IMR-90 (cell line): ENCODE measurements around the gene TNFSF9. TPM values are rescaled to one million over a fixed set of nuclear protein-coding genes. Genes with fewer than 3 reads are reported as not detected.

Source experiments
- ATAC-seq: fragments of 200-7000 bp; cut with Tn5 transposase; 2 replicates; pipeline ENCODE4 v1.9.1; 2020; ENCODE audit warnings: low read depth, mild to moderate bottlenecking, moderate library complexity
- BruUV-seq: library from RNA; stranded (reverse); fragments of 400-500 nt; replicated peaks from 2 replicates; lab custom pipeline; 2021; lab: Mats Ljungman, UMichigan
- CTCF ChIA-PET: fragments of 300-600 bp; formaldehyde crosslinking; extraction: SDS; loops from one replicate; lab custom pipeline; 2021; ENCODE audit warnings: antibody characterized with exemption; lab: Yijun Ruan, JAX
- POLR2A ChIA-PET: fragments of 300-600 bp; sonication (Branson Sonifier 250); formaldehyde crosslinking; loops from one replicate; lab custom pipeline; 2022; ENCODE audit warnings: antibody characterized with exemption; ENCODE audit not compliant: unreplicated experiment; lab: Charles Lee
- DNase-seq: peaks from one replicate; pipeline ENCODE4 v3.0.0; 2013
- H2AFZ ChIP-seq: replicated peaks from 2 replicates; pipeline ENCODE3; 2013; ENCODE audit warnings: low read length, mild to moderate bottlenecking; ENCODE audit not compliant: poor library complexity
- H2AK5ac ChIP-seq: 2 replicates; pipeline ENCODE4 v1.6.1; 2013; ENCODE audit warnings: low read depth, low read length, inconsistent platforms
- H2AK9ac ChIP-seq: replicated peaks from 2 replicates; pipeline ENCODE3; 2013; ENCODE audit warnings: mild to moderate bottlenecking, low read depth, low read length, moderate library complexity; ENCODE audit not compliant: poor library complexity
- H2BK120ac ChIP-seq: 2 replicates; pipeline ENCODE4 v1.6.1; 2013; ENCODE audit warnings: low read depth, low read length, inconsistent platforms
- H2BK15ac ChIP-seq: 3 replicates; pipeline ENCODE4 v1.6.1; 2013; ENCODE audit warnings: low read depth, low read length, inconsistent platforms
- H2BK20ac ChIP-seq: 2 replicates; pipeline ENCODE4 v1.6.1; 2013; ENCODE audit warnings: low read depth, mild to moderate bottlenecking, inconsistent platforms, low read length, moderate library complexity
- H2BK5ac ChIP-seq: 2 replicates; pipeline ENCODE4 v1.6.1; 2013; ENCODE audit warnings: mild to moderate bottlenecking, low read depth, low read length, inconsistent platforms; ENCODE audit not compliant: poor library complexity, severe bottlenecking
- H3K14ac ChIP-seq: replicated peaks from 2 replicates; pipeline ENCODE4 v1.6.1; 2013; ENCODE audit warnings: low read depth, low read length, inconsistent platforms
- H3K18ac ChIP-seq: 2 replicates; pipeline ENCODE4 v1.6.1; 2013; ENCODE audit warnings: low read depth, low read length, control low read depth
- H3K23ac ChIP-seq: 2 replicates; pipeline ENCODE4 v1.6.1; 2013; ENCODE audit warnings: low read depth, low read length, inconsistent platforms
- H3K27ac ChIP-seq: 2 replicates; pipeline ENCODE4 v1.5.1; 2013; ENCODE audit warnings: mild to moderate bottlenecking, control low read depth, low read length; ENCODE audit not compliant: insufficient read depth
- H3K27me3 ChIP-seq: 2 replicates; pipeline ENCODE4 v1.6.1; 2013; ENCODE audit warnings: low read length; ENCODE audit not compliant: control insufficient read depth, insufficient read depth
- H3K36me3 ChIP-seq: 2 replicates; pipeline ENCODE4 v1.6.1; 2013; ENCODE audit warnings: low read length, mixed read lengths; ENCODE audit not compliant: control insufficient read depth, insufficient read depth
- H3K4ac ChIP-seq: 2 replicates; pipeline ENCODE4 v1.6.1; 2013; ENCODE audit warnings: low read depth, low read length, inconsistent platforms
- H3K4me1 ChIP-seq: 2 replicates; pipeline ENCODE4 v1.6.1; 2013; ENCODE audit warnings: low read length, mixed read lengths; ENCODE audit not compliant: control insufficient read depth, insufficient read depth
- H3K4me2 ChIP-seq: 2 replicates; pipeline ENCODE4 v1.6.1; 2013; ENCODE audit warnings: low read depth, mild to moderate bottlenecking, control low read depth, low read length, moderate library complexity
- H3K4me3 ChIP-seq: 2 replicates; pipeline ENCODE4 v1.5.1; 2013; ENCODE audit warnings: low read depth, mild to moderate bottlenecking, control low read depth, low read length, moderate library complexity; ENCODE audit not compliant: insufficient read depth
- H3K56ac ChIP-seq: 2 replicates; pipeline ENCODE4 v1.6.1; 2013; ENCODE audit warnings: low read length, inconsistent platforms; ENCODE audit not compliant: insufficient read depth; ENCODE audit errors: extremely low read depth
- H3K79me1 ChIP-seq, 2 experiments: 2 replicates each; pipeline ENCODE4 v1.6.1; 2013; ENCODE audit warnings: low read length in 2 of 2, inconsistent platforms in 1 of 2, low read depth in 1 of 2
- H3K9ac ChIP-seq: 2 replicates; pipeline ENCODE4 v1.6.1; 2013; ENCODE audit warnings: low read depth, low read length, control low read depth
- H3K9me1 ChIP-seq: 2 replicates; pipeline ENCODE4 v1.6.1; 2013; ENCODE audit warnings: low read length, inconsistent platforms; ENCODE audit not compliant: insufficient read depth
- H3K9me3 ChIP-seq: 2 replicates; pipeline ENCODE4 v1.6.1; 2013; ENCODE audit warnings: low read length; ENCODE audit not compliant: control insufficient read depth, insufficient read depth
- H4K20me1 ChIP-seq: 2 replicates; pipeline ENCODE4 v1.6.1; 2013; ENCODE audit warnings: low read length, inconsistent platforms; ENCODE audit not compliant: insufficient read depth
- H4K5ac ChIP-seq: 2 replicates; pipeline ENCODE4 v1.6.1; 2013; ENCODE audit warnings: mild to moderate bottlenecking, low read depth, low read length, control low read depth
- H4K8ac ChIP-seq, 2 experiments: 2 replicates each; pipeline ENCODE4 v1.6.1; 2013; ENCODE audit warnings: low read depth in 2 of 2, low read length in 2 of 2, control low read depth in 1 of 2, inconsistent platforms in 1 of 2
- H4K91ac ChIP-seq: 2 replicates; pipeline ENCODE4 v1.6.1; 2013; ENCODE audit warnings: low read depth, low read length, inconsistent platforms; ENCODE audit not compliant: insufficient read depth
- BHLHE40 ChIP-seq: fragments of 150-350 bp; IDR thresholded peaks from 2 replicates; pipeline ENCODE4 v1.6.1; 2016; ENCODE audit warnings: mild to moderate bottlenecking, low read depth, low read length
- CEBPB ChIP-seq: IDR thresholded peaks from 2 replicates; pipeline ENCODE4 v1.6.1; 2012; ENCODE audit warnings: low read depth, low read length, improper control_type of control experiment
- CHD1 ChIP-seq: IDR thresholded peaks from 2 replicates; pipeline ENCODE4 v1.6.1; 2012; ENCODE audit warnings: low read depth, low read length, improper control_type of control experiment
- MAFK ChIP-seq: IDR thresholded peaks from 2 replicates; pipeline ENCODE4 v1.6.1; 2012; ENCODE audit warnings: low read depth, low read length, improper control_type of control experiment
- MXI1 ChIP-seq: IDR thresholded peaks from 2 replicates; pipeline ENCODE4 v1.6.1; 2012; ENCODE audit warnings: low read depth, mild to moderate bottlenecking, low read length, moderate library complexity, borderline replicate concordance
- NFE2L2 ChIP-seq: fragments of 150-350 bp; IDR thresholded peaks from 2 replicates; pipeline ENCODE4 v1.6.1; 2016; ENCODE audit warnings: low read depth, mild to moderate bottlenecking, low read length
- POLR2A ChIP-seq: IDR thresholded peaks from 2 replicates; pipeline ENCODE4 v1.6.1; 2012; ENCODE audit warnings: mild to moderate bottlenecking, low read depth, low read length
- SMC3 ChIP-seq: fragments of 150-350 bp; IDR thresholded peaks from 2 replicates; pipeline ENCODE4 v1.6.1; 2016; ENCODE audit warnings: low read depth, mild to moderate bottlenecking, antibody characterized with exemption, low read length, moderate library complexity
- whole genome bisulfite sequencing, 2 experiments: methylation state at CpG; one replicate each; pipeline versions ENCODE4 v1.1.5 to v1.1.7; 2013; ENCODE audit warnings: missing lambda C conversion rate in 2 of 2; ENCODE audit not compliant: insufficient read length in 1 of 2; ENCODE audit errors: extremely low coverage in 2 of 2; 5-methylcytosine and 5-hydroxymethylcytosine counted together
- dilution Hi-C: fragments of 300-500 bp; cut with HindIII; formaldehyde crosslinking; loops from one replicate; pipeline ENCODE4 v1.14.3; 2018; ENCODE audit warnings: low sequenced_read_pairs; ENCODE audit not compliant: unreplicated experiment
- in situ Hi-C: fragments of 300-500 bp; cut with MboI; formaldehyde crosslinking; loops from 3 replicates; pipeline ENCODE4 v1.14.3; 2019; ENCODE audit warnings: low sequenced_read_pairs, inconsistent platforms, mixed read lengths
- intact Hi-C: fragments of 100-400 bp; cut with micrococcal nuclease; formaldehyde crosslinking; loops from 2 replicates; pipeline ENCODE4 v1.10.0; 2022
- polyA plus RNA-seq, 3 experiments: library from polyadenylated mRNA; depleted of rRNA; stranded (reverse); fragments of >200 nt; gene quantifications; 2 replicates each; pipeline ENCODE4 v1.2.3, GENCODE V29; 2012; ENCODE audit warnings: low replicate concordance in 1 of 3
- total RNA-seq: library from RNA; depleted of rRNA; stranded (reverse); fragments of >200 nt; gene quantifications from 2 replicates; pipeline ENCODE4 v1.2.3, GENCODE V29; 2012
- TF ChIP-seq, protein P1 (sequence below): fragments of 150-350 bp; IDR thresholded peaks from 2 replicates; pipeline ENCODE4 v1.6.1; 2016; ENCODE audit warnings: low read depth, mild to moderate bottlenecking, low read length, moderate library complexity, borderline replicate concordance
- TF ChIP-seq, protein P2 (sequence below): conservative IDR thresholded peaks from 2 replicates; pipeline ENCODE4 v1.5.1; 2012; ENCODE audit warnings: mild to moderate bottlenecking, low read depth, low read length, improper control_type of control experiment
- TF ChIP-seq, protein P3 (sequence below): fragments of 150-350 bp; IDR thresholded peaks from 2 replicates; pipeline ENCODE4 v1.6.1; 2017; ENCODE audit warnings: mild to moderate bottlenecking, antibody characterized with exemption, low read length, low read depth

The TNFSF9 gene
- total and polyA plus RNA-seq, 2 of the 4 experiments (the other 2 are of a cell fraction), result 0.10 TPM; not detected in 1

DNA sequence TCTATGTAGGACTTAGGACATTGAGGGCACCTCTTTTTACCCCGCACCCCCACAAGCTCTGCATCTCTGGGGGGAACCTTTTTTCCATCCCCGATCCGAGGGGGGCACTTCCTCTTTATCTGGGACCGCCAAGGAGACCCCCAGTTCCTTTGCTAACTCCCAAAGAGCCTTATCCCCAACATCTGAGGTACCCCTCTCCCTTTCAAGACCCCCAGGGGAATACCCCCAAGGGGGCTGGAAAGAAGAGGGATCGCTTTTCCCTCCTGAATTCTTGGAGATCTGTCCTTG, 1.1 kb downstream of the TNFSF9 start:
- TF ChIP-seq MAFK (no peak), NFE2L2 (no peak), CEBPB (no peak), BHLHE40 (no peak), MXI1 (no peak), CHD1 (no peak), SMC3 (no peak), POLR2A (no peak)
- TF ChIP-seq, protein P1, sequence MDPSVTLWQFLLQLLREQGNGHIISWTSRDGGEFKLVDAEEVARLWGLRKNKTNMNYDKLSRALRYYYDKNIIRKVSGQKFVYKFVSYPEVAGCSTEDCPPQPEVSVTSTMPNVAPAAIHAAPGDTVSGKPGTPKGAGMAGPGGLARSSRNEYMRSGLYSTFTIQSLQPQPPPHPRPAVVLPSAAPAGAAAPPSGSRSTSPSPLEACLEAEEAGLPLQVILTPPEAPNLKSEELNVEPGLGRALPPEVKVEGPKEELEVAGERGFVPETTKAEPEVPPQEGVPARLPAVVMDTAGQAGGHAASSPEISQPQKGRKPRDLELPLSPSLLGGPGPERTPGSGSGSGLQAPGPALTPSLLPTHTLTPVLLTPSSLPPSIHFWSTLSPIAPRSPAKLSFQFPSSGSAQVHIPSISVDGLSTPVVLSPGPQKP, result no peak
- TF ChIP-seq, protein P2, sequence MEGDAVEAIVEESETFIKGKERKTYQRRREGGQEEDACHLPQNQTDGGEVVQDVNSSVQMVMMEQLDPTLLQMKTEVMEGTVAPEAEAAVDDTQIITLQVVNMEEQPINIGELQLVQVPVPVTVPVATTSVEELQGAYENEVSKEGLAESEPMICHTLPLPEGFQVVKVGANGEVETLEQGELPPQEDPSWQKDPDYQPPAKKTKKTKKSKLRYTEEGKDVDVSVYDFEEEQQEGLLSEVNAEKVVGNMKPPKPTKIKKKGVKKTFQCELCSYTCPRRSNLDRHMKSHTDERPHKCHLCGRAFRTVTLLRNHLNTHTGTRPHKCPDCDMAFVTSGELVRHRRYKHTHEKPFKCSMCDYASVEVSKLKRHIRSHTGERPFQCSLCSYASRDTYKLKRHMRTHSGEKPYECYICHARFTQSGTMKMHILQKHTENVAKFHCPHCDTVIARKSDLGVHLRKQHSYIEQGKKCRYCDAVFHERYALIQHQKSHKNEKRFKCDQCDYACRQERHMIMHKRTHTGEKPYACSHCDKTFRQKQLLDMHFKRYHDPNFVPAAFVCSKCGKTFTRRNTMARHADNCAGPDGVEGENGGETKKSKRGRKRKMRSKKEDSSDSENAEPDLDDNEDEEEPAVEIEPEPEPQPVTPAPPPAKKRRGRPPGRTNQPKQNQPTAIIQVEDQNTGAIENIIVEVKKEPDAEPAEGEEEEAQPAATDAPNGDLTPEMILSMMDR, result no peak
- TF ChIP-seq, protein P3, sequence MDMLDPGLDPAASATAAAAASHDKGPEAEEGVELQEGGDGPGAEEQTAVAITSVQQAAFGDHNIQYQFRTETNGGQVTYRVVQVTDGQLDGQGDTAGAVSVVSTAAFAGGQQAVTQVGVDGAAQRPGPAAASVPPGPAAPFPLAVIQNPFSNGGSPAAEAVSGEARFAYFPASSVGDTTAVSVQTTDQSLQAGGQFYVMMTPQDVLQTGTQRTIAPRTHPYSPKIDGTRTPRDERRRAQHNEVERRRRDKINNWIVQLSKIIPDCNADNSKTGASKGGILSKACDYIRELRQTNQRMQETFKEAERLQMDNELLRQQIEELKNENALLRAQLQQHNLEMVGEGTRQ, result no peak
- H3K27me3 ChIP-seq, result peaks cover 15% of the 10 kb centered on the region; the same call in 1 of the 2 replicates
- H3K27ac ChIP-seq, result no peak overlapping the region
- H4K20me1 ChIP-seq, result no peaks in the 10 kb centered on the region
- no peak overlapping the region for H4K8ac ChIP-seq
- no peaks in the 10 kb centered on the region for H3K79me1 ChIP-seq
- no TSS peak for BruUV-seq
- ATAC-seq, result no peak
- no peak overlapping the region for H3K4me2 ChIP-seq
- H3K36me3 ChIP-seq, result no peaks in the 10 kb centered on the region
- H3K9me1 ChIP-seq, result no peaks in the 10 kb centered on the region
- no peak overlapping the region for H2AK9ac ChIP-seq
- H2BK20ac ChIP-seq, result no peak overlapping the region
- H2AK5ac ChIP-seq, result no peak overlapping the region
- POLR2A ChIA-PET, result no interaction called here
- H3K18ac ChIP-seq, result no peak overlapping the region
- no peak overlapping the region for H2BK120ac ChIP-seq
- H2AFZ ChIP-seq, result no peak overlapping the region
- 20% methylated on average over 1 of the region's 5 CpGs; no CpG with 5 or more reads in 1 of the 2 experiments for WGBS, 2 experiments
- no peak for DNase-seq
- peak overlapping the region; percentile 78 for H2BK5ac ChIP-seq
- H2BK15ac ChIP-seq, result no peak overlapping the region
- no peaks in the 10 kb centered on the region for H3K4me1 ChIP-seq
- in situ Hi-C loops (no loop called here), dilution Hi-C loops (no loop called here), intact Hi-C loops (loop anchor here (5.0 kb wide), 1 partner anchor 205 kb away; the partner anchor contains the start of genes GPR108 and TRIP10)
- H3K23ac ChIP-seq, result no peak overlapping the region
- H3K9me3 ChIP-seq, result 0 out of 2 replicates have a peak, but pooled peaks cover 2% of the 10 kb centered on the region
- no peak overlapping the region for H4K5ac ChIP-seq
- H3K56ac ChIP-seq, result no peak overlapping the region
- no peak overlapping the region for H3K9ac ChIP-seq
- H3K14ac ChIP-seq, result no peak overlapping the region
- CTCF ChIA-PET, result no interaction called here
- H3K4ac ChIP-seq, result no peak overlapping the region
- no peak overlapping the region for H4K91ac ChIP-seq
- H3K4me3 ChIP-seq, result no peak overlapping the region
